Psoas muscle (tissue), 8 donors: Measurements from ENCODE around the gene PSMA6. TPM values are rescaled to one million over a fixed set of nuclear protein-coding genes. Genes with fewer than 3 reads are reported as not detected.
"Not testable (repeated sequence)": the region's sequence is repeated elsewhere in the genome, so short reads cannot be mapped to it uniquely, and the experiment has no call there.

Experiments used
- ATAC-seq, 4 donors: fragments of 200-7000 bp; cut with Tn5 transposase; one replicate each; pipeline ENCODE4 v1.9.1; 2020; ENCODE audit warnings: moderate library complexity in 3 of 4, mild to moderate bottlenecking in 2 of 4
- DNase-seq, 2 donors: peaks; one replicate each; pipeline ENCODE4 v3.0.0-alpha.2; 2020
- H3K27ac ChIP-seq: fragments of 200-600 bp; one replicate; pipeline ENCODE4 v1.8.0; 2022
- H3K27me3 ChIP-seq, 3 donors: fragments of 200-600 bp in 1 of 3; one replicate each; pipeline versions ENCODE4 v1.6.1 to v1.8.0; 2013 to 2022; ENCODE audit warnings: low read length in 2 of 3, mild to moderate bottlenecking in 2 of 3, moderate library complexity in 1 of 3; ENCODE audit not compliant: insufficient read depth in 3 of 3
- H3K36me3 ChIP-seq, 2 donors: fragments of 200-600 bp in 1 of 2; one replicate each; pipeline versions ENCODE4 v1.6.1 to v1.8.0; 2013 to 2022; ENCODE audit warnings: low read depth in 1 of 2, mild to moderate bottlenecking in 1 of 2, moderate library complexity in 1 of 2; ENCODE audit not compliant: insufficient read depth in 1 of 2
- H3K4me1 ChIP-seq: fragments of 200-600 bp; one replicate; pipeline ENCODE4 v1.8.0; 2022
- H3K4me3 ChIP-seq: fragments of 200-600 bp; one replicate; pipeline ENCODE4 v1.8.0; 2022; ENCODE audit warnings: mild to moderate bottlenecking
- H3K9me3 ChIP-seq: fragments of 200-600 bp; one replicate; pipeline ENCODE4 v1.8.0; 2022
- CTCF ChIP-seq: fragments of 200-600 bp; IDR thresholded peaks from one replicate; pipeline ENCODE4 v1.8.0; 2022; ENCODE audit warnings: antibody characterized with exemption
- WGBS, 3 donors: extraction: QIAGEN DNeasy Blood & Tissue Kit; methylation state at CpG; one replicate each; pipeline versions ENCODE4 v1.1.6 to v1.1.7; 2013; 5-methylcytosine and 5-hydroxymethylcytosine counted together
- intact Hi-C, 2 donors: fragments of 100-400 bp; cut with DNase I; formaldehyde crosslinking; loops; one replicate each; pipeline versions ENCODE4 v1.11.0 to v1.14.2; 2022
- polyA plus RNA-seq, 3 donors: library from polyadenylated mRNA; stranded (reverse); fragments of 200-250 nt; gene quantifications; one replicate each; pipeline ENCODE4 v1.2.3, GENCODE V29; 2013
- total RNA-seq, 4 donors: library from RNA; stranded (reverse); fragmentation: NEBNext Ultra II Directional in 2 of 4; extraction: Animal tissue kit (Norgen Biotek cat#: 25700) in 2 of 4; gene quantifications; one replicate each; pipeline versions ENCODE4 v1.2.1 to v1.2.4, GENCODE V29; 2021 to 2023
- donor health status: healthy with polysubstance abuse.
- donor health status: DM: no; HTN: no; CAD: no; lungs with moderate emphysema.
- donor health status: Bipolar disorder and iron deficiency.
- donor health status: healthy.
- donor health status: DM: yes; HTN: yes; CAD: no.
- donor health status: DM: no; HTN: no; CAD: no.
- donor health status: DM: no; HTN: no; CAD: no.
- donor health status: DM: yes; HTN: yes; CAD: no.

The PSMA6 gene
- total and polyA plus RNA-seq, 7 donors = 176 to 653 (median 276) TPM

- Histone ChIP-seq H3K4me3 (no peak overlapping the region), H3K36me3 (no peaks in the 10 kb centered on the region), H3K27ac (no peak overlapping the region), H3K27me3 (no peaks in the 10 kb centered on the region), H3K4me1 (peaks cover 21% of the 10 kb centered on the region), H3K9me3 (no peaks in the 10 kb centered on the region)
- ATAC-seq = no peak
- 69 to 84% (median 83%) methylated on average over 7 of the region's 7 CpGs for WGBS, 3 donors
- intact Hi-C loops = loop anchor here (2.0 to 5.0 kb wide), 2 partner anchors 39 to 41 kb away; no protein-coding TSS in a partner anchor
- DNase-seq = peak in 1 of 2 donors; percentile 34
- no peak for TF ChIP-seq CTCF
Measured at GRCh38 chr14:35343702-35344101, 51.5 kb downstream of the PSMA6 start.

GRCh38 chr14:35344107-35344807 lies 52.1 kb downstream of the PSMA6 start:
- WGBS, 3 donors = 76 to 81% (median 79%) methylated on average over 15 of the region's 15 CpGs
- H3K27ac ChIP-seq = no peak overlapping the region

GRCh38 chr14:35346738-35347322 lies 54.6 kb downstream of the PSMA6 start:
- H3K36me3 ChIP-seq = no peaks in the 10 kb centered on the region
- H3K9me3 ChIP-seq = no peaks in the 10 kb centered on the region
- WGBS, 3 donors = 87 to 91% (median 88%) methylated on average over 11 of the region's 11 CpGs
- H3K4me3 ChIP-seq = no peak overlapping the region
- DNase-seq (peak in 1 of 2 donors; percentile 20), ATAC-seq (no peak)
- no peaks in the 10 kb centered on the region for H3K27me3 ChIP-seq
- H3K27ac ChIP-seq = no peak overlapping the region
- TF ChIP-seq CTCF = no peak
- intact Hi-C loops = no loop called here
- peaks cover 13% of the 10 kb centered on the region for H3K4me1 ChIP-seq

More at GRCh38 chr14:35344107-35344807, 52.1 kb downstream of the PSMA6 start:
- no peak for TF ChIP-seq CTCF
- no peak for ATAC-seq
- DNase-seq = peak in 1 of 2 donors; percentile 35
- H3K27me3 ChIP-seq = no peaks in the 10 kb centered on the region
- peaks cover 21% of the 10 kb centered on the region for H3K4me1 ChIP-seq
- no peaks in the 10 kb centered on the region for H3K9me3 ChIP-seq
- no peaks in the 10 kb centered on the region for H3K36me3 ChIP-seq
- H3K4me3 ChIP-seq = no peak overlapping the region
- intact Hi-C loops = loop anchor here in 1 of 2 donors (5.0 kb wide), 1 partner anchor 38 kb away; no protein-coding TSS in a partner anchor

GRCh38 chr14:35347323-35348043 lies 55.3 kb downstream of the PSMA6 start:
- peak in 1 of 2 donors; percentile 45 for DNase-seq
- ATAC-seq = no peak
- H3K36me3 ChIP-seq = no peaks in the 10 kb centered on the region
- H3K4me3 ChIP-seq = no peak overlapping the region
- H3K9me3 ChIP-seq = no peaks in the 10 kb centered on the region
- intact Hi-C loops = no loop called here
- H3K27me3 ChIP-seq = no peaks in the 10 kb centered on the region
- no peak for TF ChIP-seq CTCF
- no peak overlapping the region for H3K27ac ChIP-seq
- peaks cover 6% of the 10 kb centered on the region for H3K4me1 ChIP-seq
- WGBS, 3 donors = 73 to 80% (median 74%) methylated on average over 13 of the region's 13 CpGs

GRCh38 chr14:35348044-35348380 lies 55.8 kb downstream of the PSMA6 start:
- H3K4me3 ChIP-seq, H3K36me3 ChIP-seq, DNase-seq, H3K4me1 ChIP-seq, ATAC-seq, H3K27me3 ChIP-seq, H3K9me3 ChIP-seq, H3K27ac ChIP-seq, intact Hi-C loops: not testable (repeated sequence)
- WGBS, 3 donors = 75 to 86% (median 79%) methylated on average over 5 to 6 of the region's 6 CpGs
